ENCODE data around the gene LIMA1. TPM values are rescaled to one million over a fixed set of nuclear protein-coding genes. Genes with fewer than 3 reads are reported as not detected.

Gene LIMA1
- total RNA-seq, 1 experiment from 2014 or later: 39.5 TPM

DNA sequence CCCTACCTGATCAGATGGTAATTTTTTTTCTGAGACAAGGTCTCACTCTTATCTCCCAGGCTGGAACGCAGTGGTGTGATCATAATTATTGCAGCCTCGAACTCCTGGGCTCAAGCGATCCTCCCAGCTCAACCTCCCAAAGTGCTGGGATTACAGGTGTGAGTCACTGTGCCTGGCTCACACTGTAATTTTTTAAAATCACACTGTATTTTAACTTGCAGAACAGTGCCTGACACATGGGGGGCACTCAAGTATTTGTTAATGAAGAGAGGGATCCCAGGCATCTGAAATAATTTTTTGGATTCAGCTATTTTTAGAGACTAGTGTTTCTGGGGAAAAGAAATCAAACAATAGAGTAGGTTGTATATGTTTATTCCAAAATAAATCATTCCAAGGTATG is 21.7 kb downstream of the LIMA1 start:
- Histone ChIP-seq H3K9ac (ENCODE audit: low read length) (no peak overlapping the region), H3K4me1 (ENCODE audit: low read length) (no peaks in the 10 kb centered on the region), H3K27me3 (ENCODE audit: low read length) (no peaks in the 10 kb centered on the region), H3K9me2 (replicated peaks; ENCODE audit: insufficient read depth, low read length) (no peaks in the 10 kb centered on the region), H2AFZ (ENCODE audit: low read length) (no peak overlapping the region), H3K9me3 (ENCODE audit: low read length) (no peaks in the 10 kb centered on the region), H3K27ac (ENCODE audit: low read length) (no peak overlapping the region), H3K4me3 (ENCODE audit: low read length) (no peak overlapping the region), H4K20me1 (ENCODE audit: insufficient read depth, low read depth, low read length) (no peaks in the 10 kb centered on the region), H3K4me2 (ENCODE audit: low read depth, low read length, poor library complexity, severe bottlenecking) (no peak overlapping the region), H3K36me3 (ENCODE audit: insufficient read depth, low read length) (no peaks in the 10 kb centered on the region), H3K79me2 (ENCODE audit: low read length) (no peaks in the 10 kb centered on the region)
- DNase-seq: no peak

GRCh38 chr12:50258167-50258551 is 25.2 kb downstream of the LIMA1 start:
- Histone ChIP-seq H3K9me3 (ENCODE audit: low read length) (no peaks in the 10 kb centered on the region), H3K36me3 (ENCODE audit: insufficient read depth, low read length) (no peaks in the 10 kb centered on the region), H3K4me2 (ENCODE audit: low read depth, low read length, poor library complexity, severe bottlenecking) (no peak overlapping the region), H3K27me3 (ENCODE audit: low read length) (no peaks in the 10 kb centered on the region), H3K9me2 (replicated peaks; ENCODE audit: insufficient read depth, low read length) (no peaks in the 10 kb centered on the region), H3K27ac (ENCODE audit: low read length) (no peak overlapping the region), H2AFZ (ENCODE audit: low read length) (no peak overlapping the region), H3K4me1 (ENCODE audit: low read length) (0 out of 2 replicates have a peak, but pooled peaks cover 3% of the 10 kb centered on the region), H3K79me2 (ENCODE audit: low read length) (no peaks in the 10 kb centered on the region), H4K20me1 (ENCODE audit: insufficient read depth, low read depth, low read length) (no peaks in the 10 kb centered on the region), H3K9ac (ENCODE audit: low read length) (no peak overlapping the region), H3K4me3 (ENCODE audit: low read length) (no peak overlapping the region)
- DNase-seq: no peak

GRCh38 chr12:50257236-50258166 is 25.8 kb downstream of the LIMA1 start:
- Histone ChIP-seq H3K4me3 (ENCODE audit: low read length) (no peak overlapping the region), H3K4me2 (ENCODE audit: low read depth, low read length, poor library complexity, severe bottlenecking) (no peak overlapping the region), H4K20me1 (ENCODE audit: insufficient read depth, low read depth, low read length) (no peaks in the 10 kb centered on the region), H3K36me3 (ENCODE audit: insufficient read depth, low read length) (no peaks in the 10 kb centered on the region), H3K9me3 (ENCODE audit: low read length) (no peaks in the 10 kb centered on the region), H3K9ac (ENCODE audit: low read length) (no peak overlapping the region), H2AFZ (ENCODE audit: low read length) (no peak overlapping the region), H3K27ac (ENCODE audit: low read length) (no peak overlapping the region), H3K9me2 (replicated peaks; ENCODE audit: insufficient read depth, low read length) (no peaks in the 10 kb centered on the region), H3K79me2 (ENCODE audit: low read length) (no peaks in the 10 kb centered on the region), H3K27me3 (ENCODE audit: low read length) (no peaks in the 10 kb centered on the region), H3K4me1 (ENCODE audit: low read length) (0 out of 2 replicates have a peak, but pooled peaks cover 3% of the 10 kb centered on the region)
- DNase-seq: no peak

- Histone ChIP-seq H3K27me3 (ENCODE audit: low read length) (no peaks in the 10 kb centered on the region), H3K4me3 (ENCODE audit: low read length) (no peak overlapping the region), H3K9me2 (replicated peaks; ENCODE audit: insufficient read depth, low read length) (no peaks in the 10 kb centered on the region), H2AFZ (ENCODE audit: low read length) (no peak overlapping the region), H3K27ac (ENCODE audit: low read length) (no peak overlapping the region), H3K9me3 (ENCODE audit: low read length) (no peaks in the 10 kb centered on the region), H3K4me2 (ENCODE audit: low read depth, low read length, poor library complexity, severe bottlenecking) (no peak overlapping the region), H4K20me1 (ENCODE audit: insufficient read depth, low read depth, low read length) (no peaks in the 10 kb centered on the region), H3K36me3 (ENCODE audit: insufficient read depth, low read length) (no peaks in the 10 kb centered on the region), H3K4me1 (ENCODE audit: low read length) (0 out of 2 replicates have a peak, but pooled peaks cover 3% of the 10 kb centered on the region), H3K79me2 (ENCODE audit: low read length) (no peaks in the 10 kb centered on the region), H3K9ac (ENCODE audit: low read length) (no peak overlapping the region)
- DNase-seq: no peak
Measured at GRCh38 chr12:50256761-50257160, 26.6 kb downstream of the LIMA1 start.

DNA sequence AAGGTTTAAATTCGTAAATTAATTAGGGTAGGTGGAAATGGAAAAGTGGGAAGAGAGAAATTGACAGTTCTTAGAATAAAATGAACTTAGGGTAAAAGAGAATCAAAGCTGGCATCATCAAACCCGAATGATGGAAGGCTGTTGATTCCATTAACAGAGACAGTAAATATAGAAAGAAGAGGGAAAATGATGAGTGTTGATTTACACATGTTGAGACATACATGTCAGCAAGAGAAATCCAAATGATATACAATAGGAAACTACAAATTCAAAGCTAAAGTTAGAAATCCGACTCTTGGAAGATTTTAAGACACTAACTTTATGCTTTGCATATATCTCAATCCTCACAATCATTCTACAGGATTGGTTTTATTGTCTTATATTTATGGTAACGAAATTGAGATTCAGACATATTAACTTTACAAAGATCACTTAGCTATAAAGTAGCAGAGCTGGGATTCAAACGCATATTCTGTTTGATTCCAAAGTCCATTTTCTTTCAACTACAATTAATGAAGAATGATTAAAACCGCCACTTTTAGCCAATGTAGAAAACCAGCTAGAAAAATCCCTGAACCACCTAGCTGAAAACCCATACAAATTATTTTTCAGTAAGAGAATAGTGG is 30.2 kb downstream of the LIMA1 start:
- no peaks in the 10 kb centered on the region for H3K9me2 ChIP-seq (replicated peaks; ENCODE audit: insufficient read depth, low read length)
- no peaks in the 10 kb centered on the region for H3K79me2 ChIP-seq (ENCODE audit: low read length)
- no peak for DNase-seq
- H3K4me3 ChIP-seq (ENCODE audit: low read length): no peak overlapping the region
- no peaks in the 10 kb centered on the region for H3K27me3 ChIP-seq (ENCODE audit: low read length)
- H4K20me1 ChIP-seq (ENCODE audit: insufficient read depth, low read depth, low read length): no peaks in the 10 kb centered on the region
- no peak overlapping the region for H3K27ac ChIP-seq (ENCODE audit: low read length)
- no peak overlapping the region for H2AFZ ChIP-seq (ENCODE audit: low read length)
- no peaks in the 10 kb centered on the region for H3K9me3 ChIP-seq (ENCODE audit: low read length)
- H3K9ac ChIP-seq (ENCODE audit: low read length): no peak overlapping the region
- H3K4me2 ChIP-seq (ENCODE audit: low read depth, low read length, poor library complexity, severe bottlenecking): no peak overlapping the region
- no peaks in the 10 kb centered on the region for H3K36me3 ChIP-seq (ENCODE audit: insufficient read depth, low read length)
- 0 out of 2 replicates have a peak, but pooled peaks cover 3% of the 10 kb centered on the region for H3K4me1 ChIP-seq (ENCODE audit: low read length)

GRCh38 chr12:50251619-50252252 is 31.6 kb downstream of the LIMA1 start:
- H3K9me2 ChIP-seq (replicated peaks; ENCODE audit: insufficient read depth, low read length): no peaks in the 10 kb centered on the region
- no peak overlapping the region for H3K4me3 ChIP-seq (ENCODE audit: low read length)
- no peak overlapping the region for H3K9ac ChIP-seq (ENCODE audit: low read length)
- H3K4me2 ChIP-seq (ENCODE audit: low read depth, low read length, poor library complexity, severe bottlenecking): no peak overlapping the region
- DNase-seq: no peak
- H3K9me3 ChIP-seq (ENCODE audit: low read length): no peaks in the 10 kb centered on the region
- no peaks in the 10 kb centered on the region for H3K27me3 ChIP-seq (ENCODE audit: low read length)
- no peaks in the 10 kb centered on the region for H3K36me3 ChIP-seq (ENCODE audit: insufficient read depth, low read length)
- no peaks in the 10 kb centered on the region for H3K79me2 ChIP-seq (ENCODE audit: low read length)
- no peaks in the 10 kb centered on the region for H4K20me1 ChIP-seq (ENCODE audit: insufficient read depth, low read depth, low read length)
- peaks cover 3% of the 10 kb centered on the region; the same call in 1 of the 2 replicates for H3K4me1 ChIP-seq (ENCODE audit: low read length)
- H3K27ac ChIP-seq (ENCODE audit: low read length): no peak overlapping the region
- H2AFZ ChIP-seq (ENCODE audit: low read length): no peak overlapping the region

DNA sequence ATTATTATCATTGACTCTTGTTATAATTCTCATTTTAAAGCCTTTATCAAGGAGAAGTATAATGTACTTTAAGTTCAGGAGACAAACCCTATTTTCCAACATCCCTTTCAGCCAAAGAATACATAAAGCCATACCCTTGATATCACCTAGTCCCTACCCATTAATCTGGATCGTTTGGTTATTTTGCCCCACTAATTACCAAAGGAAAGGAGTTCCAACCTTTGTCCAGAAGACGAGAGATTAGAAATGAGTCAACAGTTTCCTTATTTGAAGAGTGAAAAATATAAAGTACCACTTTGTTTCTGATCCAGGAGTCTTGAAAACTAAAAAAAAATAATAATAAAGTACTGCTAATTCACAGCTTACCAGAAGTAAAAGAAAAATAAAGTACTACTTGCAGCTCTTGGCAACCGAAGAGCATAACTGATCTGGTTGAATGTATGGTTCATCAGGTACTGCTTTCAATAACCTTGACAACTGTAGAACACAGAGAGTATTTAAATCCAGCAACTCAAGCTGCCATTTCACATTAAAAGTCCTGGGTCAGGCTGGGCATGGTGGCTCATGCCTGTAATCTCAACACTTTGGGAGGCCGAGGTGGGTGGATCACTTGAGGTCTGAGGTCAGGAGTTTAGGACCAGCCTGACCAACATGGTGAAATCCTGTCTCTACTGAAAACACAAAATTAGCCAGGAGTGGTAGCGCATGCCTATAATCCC is 33.7 kb downstream of the LIMA1 start:
- no peak for DNase-seq
- H4K20me1 ChIP-seq (ENCODE audit: insufficient read depth, low read depth, low read length): no peaks in the 10 kb centered on the region
- H3K36me3 ChIP-seq (ENCODE audit: insufficient read depth, low read length): no peaks in the 10 kb centered on the region
- H3K27ac ChIP-seq (ENCODE audit: low read length): no peak overlapping the region
- H3K79me2 ChIP-seq (ENCODE audit: low read length): no peaks in the 10 kb centered on the region
- H3K27me3 ChIP-seq (ENCODE audit: low read length): no peaks in the 10 kb centered on the region
- H2AFZ ChIP-seq (ENCODE audit: low read length): no peak overlapping the region
- no peaks in the 10 kb centered on the region for H3K9me3 ChIP-seq (ENCODE audit: low read length)
- no peaks in the 10 kb centered on the region for H3K9me2 ChIP-seq (replicated peaks; ENCODE audit: insufficient read depth, low read length)
- H3K4me2 ChIP-seq (ENCODE audit: low read depth, low read length, poor library complexity, severe bottlenecking): no peak overlapping the region
- H3K4me3 ChIP-seq (ENCODE audit: low read length): no peak overlapping the region
- H3K4me1 ChIP-seq (ENCODE audit: low read length): peaks cover 3% of the 10 kb centered on the region; the same call in 1 of the 2 replicates
- H3K9ac ChIP-seq (ENCODE audit: low read length): no peak overlapping the region
